Measurements from ENCODE around the gene ANLN.

DNA sequence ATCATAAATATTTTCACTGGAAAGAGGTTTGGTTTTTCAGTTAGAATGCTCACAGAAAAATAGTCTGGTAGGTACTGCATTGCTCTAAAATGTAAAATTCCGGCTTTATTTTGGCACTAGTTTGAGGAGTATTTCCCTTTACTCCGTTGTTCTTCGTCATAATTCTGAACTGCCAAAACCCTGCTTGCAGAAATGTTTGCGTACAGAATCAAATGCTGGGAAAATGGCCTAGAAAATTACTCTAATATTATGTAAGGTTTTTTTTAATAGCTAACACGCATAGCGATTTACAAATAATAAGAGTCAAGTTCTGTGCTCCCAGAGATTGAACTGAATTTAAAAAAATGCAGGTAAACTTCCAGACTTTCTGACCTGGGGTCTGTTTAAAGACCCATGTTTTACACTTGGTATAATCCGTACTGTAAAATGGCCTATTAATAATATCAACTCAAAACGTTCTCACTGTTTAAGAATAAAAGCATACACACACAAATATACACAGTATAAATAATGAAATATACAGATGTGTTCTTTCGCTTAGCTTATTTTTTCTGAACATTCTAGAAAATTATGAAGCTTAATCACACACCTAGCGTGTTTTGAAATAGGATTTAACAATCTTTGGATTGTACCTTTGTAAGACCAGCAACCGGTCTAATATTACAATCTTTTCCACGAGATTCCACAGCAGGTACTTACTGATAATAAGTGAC is 23.5 kb upstream of the ANLN start:
- TF ChIP-seq POLR2A (IDR thresholded peaks at IDR 0.05) = no peak
- TF ChIP-seq, protein P1, sequence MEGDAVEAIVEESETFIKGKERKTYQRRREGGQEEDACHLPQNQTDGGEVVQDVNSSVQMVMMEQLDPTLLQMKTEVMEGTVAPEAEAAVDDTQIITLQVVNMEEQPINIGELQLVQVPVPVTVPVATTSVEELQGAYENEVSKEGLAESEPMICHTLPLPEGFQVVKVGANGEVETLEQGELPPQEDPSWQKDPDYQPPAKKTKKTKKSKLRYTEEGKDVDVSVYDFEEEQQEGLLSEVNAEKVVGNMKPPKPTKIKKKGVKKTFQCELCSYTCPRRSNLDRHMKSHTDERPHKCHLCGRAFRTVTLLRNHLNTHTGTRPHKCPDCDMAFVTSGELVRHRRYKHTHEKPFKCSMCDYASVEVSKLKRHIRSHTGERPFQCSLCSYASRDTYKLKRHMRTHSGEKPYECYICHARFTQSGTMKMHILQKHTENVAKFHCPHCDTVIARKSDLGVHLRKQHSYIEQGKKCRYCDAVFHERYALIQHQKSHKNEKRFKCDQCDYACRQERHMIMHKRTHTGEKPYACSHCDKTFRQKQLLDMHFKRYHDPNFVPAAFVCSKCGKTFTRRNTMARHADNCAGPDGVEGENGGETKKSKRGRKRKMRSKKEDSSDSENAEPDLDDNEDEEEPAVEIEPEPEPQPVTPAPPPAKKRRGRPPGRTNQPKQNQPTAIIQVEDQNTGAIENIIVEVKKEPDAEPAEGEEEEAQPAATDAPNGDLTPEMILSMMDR (IDR thresholded peaks at IDR 0.05) = no peak

Data from lower leg skin (tissue), 3 donors.